ENCODE measurements around the gene SLC6A17. TPM values are rescaled to one million over a fixed set of nuclear protein-coding genes. Genes with fewer than 3 reads are reported as not detected.

The SLC6A17 gene
- total RNA-seq: 2.4 and 2.7 TPM in 2 replicates

DNA sequence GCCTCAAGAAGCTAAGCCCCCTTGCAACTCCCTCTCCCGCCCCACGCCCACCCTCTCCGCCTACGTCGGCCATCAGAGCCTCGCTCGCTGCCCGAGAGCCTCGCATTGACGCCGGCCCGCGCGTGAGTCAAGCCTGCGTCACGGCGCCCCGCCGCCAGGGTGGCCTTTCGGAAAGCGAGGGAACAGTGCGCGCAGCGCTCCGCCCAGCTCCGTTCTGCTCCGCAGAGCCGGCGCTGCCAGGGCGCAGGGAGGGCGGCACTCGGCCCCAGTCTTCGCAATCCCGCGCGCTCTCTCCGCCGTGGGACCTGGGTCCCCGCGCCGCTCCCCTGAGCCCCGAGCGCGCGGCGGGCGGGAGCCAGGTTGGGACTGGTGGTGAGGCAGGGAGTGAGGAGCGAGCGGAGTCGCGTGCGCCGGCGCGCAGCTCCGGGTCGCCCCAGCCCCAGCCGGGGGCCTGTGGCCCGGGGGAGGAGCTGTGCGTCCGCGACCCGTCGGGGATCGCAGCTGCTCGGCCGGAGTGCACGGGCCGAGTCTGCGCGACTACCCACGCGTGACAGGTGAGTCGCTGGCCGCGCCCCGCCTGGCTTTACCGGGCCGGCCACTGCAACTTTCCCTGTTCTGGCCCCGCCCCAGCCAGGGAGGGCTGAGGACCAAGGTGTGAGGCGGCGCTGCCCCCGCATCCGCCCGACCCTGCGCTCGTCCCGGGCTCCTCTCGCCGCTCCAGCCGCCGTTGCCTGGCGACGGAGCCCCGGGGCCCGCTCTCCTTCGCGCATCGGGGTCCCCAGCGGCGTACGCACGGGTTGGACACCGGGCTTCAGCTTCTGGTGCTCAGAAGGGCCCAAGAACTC is at the start of gene SLC6A17:
Gene SLC6A17 (plus strand): TSS at position 165 of the 845 bp plus-strand sequence. CDS start 16,436 bp downstream, outside the sequence.
- peak; percentile 21 to 47 for DNase-seq (ENCODE audit: low read depth in 2 of 2)

DNA sequence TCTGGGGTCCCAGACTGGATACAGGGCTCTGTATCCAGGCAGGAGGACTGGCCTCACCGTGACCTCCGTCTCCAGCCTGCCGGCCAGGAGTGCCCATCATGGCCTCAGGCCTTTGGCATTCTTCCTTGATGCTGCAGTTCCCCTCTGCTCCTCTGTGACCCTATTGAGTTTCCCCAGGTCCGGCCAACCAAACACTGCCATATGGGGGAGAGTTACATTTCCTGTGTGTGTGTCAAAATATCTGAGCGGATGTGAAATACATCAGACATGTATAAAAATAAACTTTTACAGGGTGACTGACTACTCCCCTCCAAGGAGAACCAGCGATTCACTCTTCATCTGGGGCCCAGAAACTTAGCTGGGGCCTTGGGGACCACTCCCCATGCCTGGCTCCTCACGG is 48.2 kb upstream of the SLC6A17 start:
- DNase-seq (ENCODE audit: low read depth in 2 of 2): no peak

DNA sequence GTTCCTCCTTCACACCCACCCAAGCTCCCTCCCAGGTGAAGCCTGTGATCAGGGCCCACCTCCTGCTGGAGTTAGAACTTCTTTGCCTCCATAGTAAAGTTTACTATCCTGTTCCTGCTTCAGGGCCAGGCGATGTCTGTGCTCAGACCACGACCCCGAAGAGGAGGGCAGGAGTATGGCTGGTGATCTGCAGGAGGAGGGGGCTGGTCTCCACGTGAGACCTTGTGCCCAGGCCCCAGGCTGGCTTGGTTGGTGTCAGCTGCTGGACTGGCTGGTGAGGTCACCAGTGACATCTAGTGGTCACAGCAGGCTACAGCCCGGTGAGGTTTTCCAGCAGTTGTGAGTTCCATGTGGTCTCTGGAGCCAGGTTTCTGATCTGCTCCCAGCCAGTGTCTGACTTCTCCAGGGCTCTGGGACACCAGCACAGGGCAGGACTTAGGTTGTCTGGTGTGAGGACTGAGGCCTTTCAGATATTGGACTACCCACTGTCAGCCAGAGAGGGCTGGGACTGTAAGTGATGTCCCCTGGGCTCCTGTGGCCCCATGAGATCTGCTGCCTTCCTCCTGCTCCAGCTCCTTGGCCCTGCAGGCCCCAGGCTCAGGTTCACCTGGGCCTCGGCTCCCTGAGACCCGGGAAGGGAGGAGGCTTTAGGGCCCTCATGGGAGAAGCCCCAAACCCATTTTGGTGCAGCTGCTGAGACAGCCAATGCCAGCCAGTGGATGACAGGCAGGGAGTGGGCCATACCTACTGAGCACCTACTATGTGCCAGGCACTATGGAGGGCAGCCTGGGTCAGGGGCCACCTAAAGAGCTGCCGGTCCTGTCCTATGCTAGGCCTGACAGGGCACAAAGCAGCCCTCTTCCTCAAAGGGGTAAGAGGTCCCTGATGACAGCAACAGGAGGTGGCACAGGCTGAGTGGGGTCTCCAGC is 44.0 kb upstream of the SLC6A17 start:
- DNase-seq (ENCODE audit: low read depth in 2 of 2): peak; percentile 47 to 71

DNA sequence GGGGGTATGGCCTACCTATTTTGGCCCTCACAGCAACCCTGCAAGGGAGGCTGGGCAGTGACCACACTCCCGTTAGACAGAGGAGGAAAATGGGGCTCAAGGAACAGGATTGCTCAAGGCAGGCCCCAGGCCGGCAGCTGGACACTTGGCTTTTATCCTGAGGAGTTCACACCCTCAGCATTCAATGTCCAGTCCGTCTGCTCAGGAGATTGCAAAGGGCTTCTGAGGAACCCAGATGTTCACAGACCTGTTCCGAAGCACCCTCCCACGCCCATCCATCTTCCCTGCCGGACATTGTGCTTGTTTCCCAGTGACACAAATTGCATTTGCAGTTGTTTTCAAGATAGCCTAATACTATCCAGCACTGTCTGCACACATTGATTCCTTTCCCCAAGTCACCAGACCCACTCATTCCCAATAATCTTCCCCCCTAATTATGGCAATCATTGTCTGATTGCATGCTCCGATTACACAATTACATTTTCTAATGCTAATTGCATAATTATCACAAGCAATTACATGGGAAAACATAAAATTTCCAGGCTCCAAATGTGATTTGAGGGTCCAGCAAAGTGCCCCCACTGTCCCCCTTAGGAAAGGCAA is 42.3 kb upstream of the SLC6A17 start:
- DNase-seq (ENCODE audit: low read depth in 2 of 2): no peak

DNA sequence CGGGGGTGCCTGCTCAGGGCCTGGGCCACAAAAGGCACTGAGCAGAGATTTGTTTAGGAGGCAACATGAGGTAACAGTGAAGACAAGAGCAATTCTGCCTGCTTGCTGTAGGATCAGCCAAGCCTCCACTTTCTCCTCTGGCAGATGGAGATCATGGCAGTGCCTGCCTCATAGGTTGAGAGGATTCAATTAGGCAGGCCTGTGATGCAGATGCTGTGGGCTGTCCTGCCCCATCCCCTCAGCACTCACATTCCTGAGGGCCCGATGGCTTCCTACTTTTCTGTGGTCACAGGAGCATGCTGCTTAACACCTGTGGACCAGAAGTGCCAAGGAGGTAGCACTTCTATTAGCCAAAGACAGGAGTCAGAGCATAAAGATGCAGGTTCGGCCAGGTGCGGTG is 39.2 kb upstream of the SLC6A17 start:
- no peak for DNase-seq (ENCODE audit: low read depth in 2 of 2)

DNA sequence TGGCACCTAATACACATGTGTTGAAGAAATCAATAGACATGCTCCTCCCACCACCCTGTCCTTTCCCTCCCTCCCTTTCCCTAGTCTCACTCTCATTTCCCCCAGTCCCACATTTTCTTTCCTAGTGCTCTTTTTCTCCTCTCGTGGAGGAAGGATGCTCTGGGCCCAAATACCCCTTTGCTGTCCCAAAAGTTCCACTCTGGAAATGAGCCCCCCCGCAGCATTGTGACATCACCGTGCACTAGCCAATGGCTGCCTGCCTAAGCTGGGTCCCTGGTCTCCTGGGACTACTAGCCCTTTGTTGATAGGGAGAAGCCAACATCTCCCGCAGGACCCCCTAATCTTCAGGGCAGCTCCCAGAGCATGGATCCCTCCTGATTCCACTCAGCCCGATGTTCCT is 38.2 kb upstream of the SLC6A17 start, which contains the start of gene UBL4B:
Gene UBL4B (plus strand): TSS at position 301 of the 400 bp plus-strand sequence. CDS start 92 bp downstream, at position 393.
- no peak for DNase-seq (ENCODE audit: low read depth in 2 of 2)

DNA sequence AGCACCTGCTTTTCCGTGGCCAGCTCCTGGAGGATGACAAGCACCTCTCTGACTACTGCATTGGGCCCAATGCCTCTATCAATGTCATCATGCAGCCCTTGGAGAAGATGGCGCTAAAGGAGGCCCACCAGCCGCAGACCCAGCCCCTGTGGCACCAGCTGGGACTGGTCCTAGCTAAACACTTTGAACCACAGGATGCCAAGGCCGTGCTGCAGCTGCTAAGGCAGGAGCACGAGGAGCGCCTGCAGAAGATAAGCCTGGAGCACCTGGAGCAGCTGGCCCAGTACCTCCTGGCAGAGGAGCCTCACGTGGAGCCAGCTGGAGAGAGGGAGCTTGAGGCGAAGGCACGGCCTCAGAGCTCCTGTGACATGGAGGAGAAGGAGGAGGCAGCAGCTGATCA is 37.6 kb upstream of the SLC6A17 start:
- DNase-seq (ENCODE audit: low read depth in 2 of 2): no peak

DNA sequence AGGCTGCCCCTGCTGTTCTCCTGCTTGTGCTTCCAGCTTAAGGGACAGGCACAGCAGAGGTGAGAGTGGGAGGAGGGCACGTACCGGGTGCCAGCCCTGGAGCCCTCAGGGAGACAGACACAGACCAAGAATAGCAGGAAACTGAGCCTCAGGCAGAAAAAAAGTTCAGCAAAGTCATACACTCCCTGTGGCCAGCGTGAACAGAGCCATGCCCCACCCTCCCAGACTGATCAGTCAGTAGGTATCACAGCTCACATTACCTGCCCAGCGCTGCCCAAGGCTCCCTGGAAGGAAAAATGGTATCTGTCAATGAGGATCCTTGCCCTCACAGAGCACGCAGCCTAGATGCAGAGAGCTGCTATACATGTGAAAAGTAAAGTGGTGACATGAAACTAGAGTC is 36.7 kb upstream of the SLC6A17 start:
- DNase-seq (ENCODE audit: low read depth in 2 of 2): no peak

DNA sequence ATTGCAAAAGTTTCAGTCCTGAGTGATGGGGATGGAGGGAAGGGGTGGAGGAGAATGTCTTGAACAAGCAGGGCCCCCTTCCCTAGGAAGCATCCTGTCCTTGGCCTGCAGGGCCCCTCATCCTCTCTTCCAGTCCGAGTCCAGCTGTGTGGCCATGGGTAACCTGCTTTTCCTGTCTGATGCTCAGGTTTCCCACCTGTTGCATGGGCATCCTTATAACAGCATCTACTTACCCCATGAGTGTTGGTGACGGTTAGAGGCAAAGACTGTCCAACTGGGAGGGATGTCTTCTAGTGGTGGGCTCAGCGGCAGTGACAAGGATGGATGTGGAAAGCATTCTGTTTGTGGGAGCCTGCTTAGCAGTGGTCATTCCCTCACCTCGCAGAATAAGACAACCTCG is 36.1 kb upstream of the SLC6A17 start:
- no peak for DNase-seq (ENCODE audit: low read depth in 2 of 2)

DNA sequence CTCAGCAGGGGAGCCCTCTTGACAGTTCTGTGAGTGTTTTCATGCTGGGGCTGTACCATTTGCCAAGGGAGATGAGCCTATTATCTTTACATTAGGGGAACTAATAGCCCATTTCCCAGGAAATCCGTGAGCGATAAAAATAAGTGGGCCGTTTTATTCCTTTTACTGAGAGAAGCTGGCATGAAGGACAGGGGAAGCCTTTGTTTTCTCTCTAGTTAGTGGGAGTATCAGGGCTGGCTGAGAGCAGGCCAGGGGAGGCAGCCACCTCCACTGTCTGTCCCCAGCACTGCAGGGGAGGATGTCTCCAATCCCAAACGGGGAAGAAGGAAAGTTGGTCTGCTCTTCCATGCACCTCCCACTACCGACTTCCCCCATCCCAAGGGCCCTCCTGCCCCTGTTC is 35.5 kb upstream of the SLC6A17 start:
- no peak for DNase-seq (ENCODE audit: low read depth in 2 of 2)

DNA sequence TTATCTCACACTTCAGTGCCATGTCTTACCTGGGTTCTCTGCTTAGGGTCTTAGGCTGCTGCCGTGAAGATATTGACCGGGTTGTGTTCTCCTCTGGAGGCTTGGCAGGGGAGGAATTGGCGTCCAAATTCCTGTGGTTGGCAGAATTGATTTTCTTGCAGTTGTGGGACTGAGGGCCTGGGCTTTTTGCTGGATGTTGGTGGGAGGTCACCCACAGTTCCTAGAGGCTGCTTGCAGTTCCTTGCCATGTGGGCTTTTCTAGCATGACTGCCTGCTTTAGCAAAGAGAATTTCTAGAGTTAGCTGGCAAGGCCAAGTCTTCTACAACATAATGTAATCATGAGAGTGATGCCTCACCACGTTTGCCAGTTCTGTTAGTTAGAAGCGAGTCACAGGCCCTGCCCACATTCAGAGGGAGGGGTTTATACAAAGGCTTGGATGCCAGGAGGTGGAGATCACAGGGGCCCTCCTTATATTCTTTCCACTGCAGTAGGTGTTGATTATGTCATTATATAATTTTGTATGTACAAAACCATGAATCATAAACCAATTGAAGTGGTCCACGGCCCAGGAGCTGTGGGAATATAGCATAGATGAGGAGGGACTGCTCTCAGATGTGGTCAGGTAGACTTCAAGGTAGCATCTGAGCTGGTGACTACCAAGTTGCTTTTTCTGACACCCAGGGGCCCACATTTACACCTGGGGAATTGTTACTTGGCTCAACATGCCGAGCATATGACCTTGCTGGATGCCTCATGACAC is 31.5 kb upstream of the SLC6A17 start:
- DNase-seq (ENCODE audit: low read depth in 2 of 2): no peak

DNA sequence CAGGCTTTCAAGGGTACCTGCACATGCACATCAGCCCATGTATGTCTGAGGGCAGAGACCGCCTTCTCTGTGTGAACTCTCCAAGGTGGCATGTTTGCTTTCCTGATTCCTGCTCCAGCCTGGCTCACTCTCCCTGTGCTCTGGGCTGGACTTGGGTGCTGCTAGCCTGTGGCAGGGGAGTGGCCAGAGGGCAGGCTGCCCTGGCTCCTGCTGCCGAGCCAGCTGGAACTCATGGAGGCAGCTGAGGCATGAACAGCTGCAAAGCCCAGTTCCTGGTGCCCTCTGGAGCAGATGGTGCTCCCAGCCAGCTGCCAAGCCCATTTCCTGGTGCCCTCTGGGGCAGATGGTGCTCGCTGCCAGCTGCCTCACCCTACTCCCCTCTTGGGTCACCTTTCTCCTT is 30.5 kb upstream of the SLC6A17 start:
- DNase-seq (ENCODE audit: low read depth in 2 of 2): no peak

DNA sequence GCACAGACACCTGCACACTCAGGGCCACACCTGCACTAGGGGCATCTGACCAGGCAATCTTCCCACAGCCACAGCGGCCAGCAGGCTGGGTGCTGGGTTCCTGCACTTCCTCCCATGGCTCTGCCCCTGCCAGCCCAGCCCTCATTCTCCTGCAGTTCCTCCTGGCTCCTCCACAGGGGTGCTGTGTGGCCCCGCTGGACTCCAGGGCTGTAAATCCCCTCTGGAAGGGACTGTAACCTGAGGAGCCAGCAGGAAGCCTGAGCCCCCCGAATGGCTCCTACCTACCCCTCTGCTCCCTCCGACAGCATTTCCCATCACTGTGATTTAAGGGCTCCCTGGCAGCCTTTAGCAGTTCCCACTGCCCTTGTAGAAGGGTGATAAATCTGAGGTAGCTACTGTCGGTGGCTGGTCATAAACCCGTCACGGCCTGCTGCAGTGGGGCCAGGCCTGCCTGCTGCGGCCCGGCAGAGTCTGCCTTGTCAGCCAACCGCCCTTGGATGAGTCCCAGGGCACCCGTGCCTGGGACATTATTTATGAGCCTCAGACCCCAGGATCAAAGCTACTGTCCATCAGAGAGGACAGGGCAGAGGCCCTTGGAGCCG is 29.2 kb upstream of the SLC6A17 start:
- DNase-seq (ENCODE audit: low read depth in 2 of 2): no peak

DNA sequence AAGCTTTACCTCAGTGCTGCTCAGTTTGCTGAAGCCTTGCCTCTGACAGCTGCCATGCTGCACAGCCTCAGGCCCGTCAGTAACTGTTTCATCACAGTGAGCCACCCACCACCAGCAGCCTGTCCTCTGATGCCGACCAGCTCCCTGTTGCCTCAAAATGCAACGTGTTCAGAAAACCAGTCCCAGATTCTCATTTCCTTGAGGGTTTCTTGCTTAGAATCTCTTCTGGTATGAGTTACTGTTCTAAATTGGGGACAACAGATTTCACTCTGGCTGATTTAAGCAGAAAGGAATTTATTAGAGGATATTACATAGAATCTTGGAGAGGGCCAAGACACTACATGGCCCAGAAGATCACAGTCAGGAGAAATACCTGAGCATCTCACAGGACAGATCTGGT is 27.1 kb upstream of the SLC6A17 start:
- DNase-seq (ENCODE audit: low read depth in 2 of 2): no peak

DNA sequence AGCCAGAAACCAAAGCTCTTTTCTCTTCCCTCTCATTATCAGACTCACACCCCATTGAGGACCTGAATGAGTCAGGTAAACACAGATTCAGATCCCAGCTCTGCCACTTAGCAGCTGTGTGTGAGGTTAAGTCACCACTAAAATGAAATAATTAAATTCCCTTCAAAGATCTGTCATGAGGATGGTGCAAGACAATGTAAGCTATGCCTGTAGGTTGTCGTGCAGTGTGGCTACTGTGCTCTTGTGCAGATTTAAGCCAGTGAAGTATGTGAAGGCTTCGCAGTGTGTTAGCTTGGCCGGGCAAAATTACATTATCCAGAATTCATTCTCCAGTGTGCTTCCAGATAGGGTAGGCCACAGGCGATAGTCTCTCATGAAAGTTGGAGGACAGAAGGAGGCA is 24.5 kb upstream of the SLC6A17 start:
- DNase-seq (ENCODE audit: low read depth in 2 of 2): no peak

DNA sequence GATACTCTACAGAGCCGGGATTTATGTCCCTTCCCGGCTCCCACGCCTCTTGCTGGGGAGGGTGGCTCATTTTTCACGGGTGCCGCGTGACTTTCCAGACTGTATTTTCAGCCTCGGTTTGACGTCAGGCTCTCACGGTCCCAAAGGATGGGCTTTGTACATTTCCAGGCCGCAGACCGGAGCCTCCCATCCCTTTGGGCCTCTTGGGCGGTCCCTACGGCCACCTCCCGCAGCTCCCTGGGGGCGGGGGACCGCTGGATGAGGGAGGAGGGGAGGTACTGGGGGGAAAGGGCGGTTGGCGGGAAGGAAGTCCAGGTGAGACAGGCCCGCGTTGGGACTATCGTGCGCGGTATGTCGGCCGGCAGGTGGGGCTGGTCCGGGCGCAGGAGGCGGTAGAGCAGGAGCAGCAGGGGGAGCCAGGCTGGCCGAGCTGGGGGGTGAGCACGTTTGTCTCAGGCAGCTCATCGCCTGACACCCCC is 20.1 kb upstream of the SLC6A17 start:
- no peak for DNase-seq (ENCODE audit: low read depth in 2 of 2)

DNA sequence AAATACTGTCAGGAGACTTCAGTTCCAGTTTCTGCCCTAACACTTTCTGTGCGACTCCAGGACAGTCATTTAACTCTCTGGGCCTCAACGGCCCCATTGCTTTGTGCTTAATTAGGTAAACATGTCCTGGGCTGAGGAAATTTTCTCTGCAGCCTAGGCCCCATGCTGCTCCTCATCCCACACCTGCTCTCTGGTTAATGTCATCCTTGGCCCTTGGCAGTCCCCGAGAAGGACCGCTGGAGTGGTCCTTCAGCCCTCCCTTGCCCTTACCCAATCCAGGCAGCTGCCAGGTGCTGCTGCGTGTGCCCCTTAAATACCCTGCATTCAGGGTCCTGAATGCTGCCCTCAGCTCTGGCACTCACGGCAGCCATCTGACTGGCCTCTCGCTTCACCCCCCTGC is 19.3 kb upstream of the SLC6A17 start:
- no peak for DNase-seq (ENCODE audit: low read depth in 2 of 2)

DNA sequence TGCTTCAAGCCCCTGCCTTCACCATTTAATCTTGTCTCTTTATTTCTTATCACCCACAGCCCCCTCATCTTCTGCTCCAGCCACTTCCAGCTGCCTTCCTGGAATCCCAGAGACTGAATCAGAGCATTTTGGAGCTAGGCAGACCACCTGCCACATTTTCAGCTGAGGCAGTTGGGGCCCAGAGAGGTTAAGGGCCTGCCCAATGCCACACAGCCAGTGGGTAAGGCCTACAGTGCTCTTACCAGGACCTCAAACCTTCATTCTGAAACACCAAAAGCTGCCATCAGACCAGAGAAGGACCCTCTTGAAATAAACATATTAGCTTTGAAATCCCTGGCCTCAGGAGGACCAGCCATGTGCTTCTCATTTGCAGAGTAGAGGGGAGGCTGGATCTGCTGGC is 17.6 kb upstream of the SLC6A17 start:
- DNase-seq (ENCODE audit: low read depth in 2 of 2): no peak

DNA sequence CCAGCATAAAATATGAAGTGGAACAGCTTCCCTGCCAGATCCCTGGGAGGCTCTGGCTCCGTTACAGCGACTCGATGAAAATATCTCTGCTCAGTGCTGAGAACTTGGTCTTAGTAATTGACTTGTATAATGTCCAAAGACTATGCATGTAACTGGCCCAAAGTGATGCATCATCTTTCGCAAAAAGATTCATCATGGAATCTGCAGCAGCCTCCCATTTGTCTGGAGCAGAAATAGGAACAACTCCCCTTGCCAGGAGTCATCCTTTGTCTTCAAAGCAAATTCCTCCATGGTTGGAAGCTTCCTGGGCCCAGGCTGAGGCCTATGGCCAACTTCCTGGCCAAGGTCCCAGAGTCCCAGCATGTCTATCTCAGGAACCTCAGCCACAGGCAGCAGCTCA is 16.9 kb upstream of the SLC6A17 start:
- no peak for DNase-seq (ENCODE audit: low read depth in 2 of 2)

DNA sequence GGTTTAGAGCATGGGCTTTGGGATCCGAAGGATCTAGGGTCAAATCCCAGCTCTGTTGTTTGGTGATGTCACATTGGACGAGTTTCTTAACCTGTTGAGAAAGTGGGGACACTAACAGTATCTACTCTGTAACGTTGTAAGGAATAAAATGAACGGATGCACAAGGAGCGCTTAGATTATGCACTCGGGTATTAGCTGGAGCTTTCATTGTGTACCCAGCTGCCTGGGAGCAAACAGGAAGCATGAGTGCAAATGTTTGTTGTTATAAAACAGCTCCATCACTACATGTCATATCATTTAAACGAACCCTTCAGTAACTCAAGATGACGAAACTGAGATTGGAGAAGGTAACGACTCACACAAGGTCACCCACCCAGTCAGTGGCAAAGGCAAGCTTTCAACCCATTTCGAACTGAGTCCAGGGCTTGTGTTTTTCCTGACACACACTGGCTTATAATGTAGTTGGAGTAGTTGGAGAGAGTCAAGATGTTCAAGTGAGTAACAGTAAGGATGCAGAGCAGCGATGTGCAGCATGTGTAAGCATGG is 16.2 kb upstream of the SLC6A17 start:
- DNase-seq (ENCODE audit: low read depth in 2 of 2): no peak
